H1 (cell line): Measurements from ENCODE around the gene S1PR3. TPM values are rescaled to one million over a fixed set of nuclear protein-coding genes. Genes with fewer than 3 reads are reported as not detected.

Experiments used
- CTCF ChIA-PET: fragments of 300-600 bp; sonication (Branson Sonifier 250); formaldehyde crosslinking; loops from one replicate; lab custom pipeline; 2021; ENCODE audit not compliant: partially characterized antibody; lab: Charles Lee
- POLR2A ChIA-PET: fragments of 300-600 bp; sonication (Branson Sonifier 250); formaldehyde crosslinking; loops from one replicate; lab custom pipeline; 2021; ENCODE audit warnings: inconsistent platforms; ENCODE audit not compliant: partially characterized antibody; lab: Charles Lee
- DNase-seq, 2 experiments: peaks; one replicate each; pipeline versions ENCODE4 v3.0.0 to v3.0.0-alpha.2; 2010 to 2022; ENCODE audit warnings: low spot score in 2 of 2, low read depth in 1 of 2, mixed read lengths in 1 of 2
- FAIRE-seq: peaks from 2 replicates; lab custom pipeline; 2011; peaks lifted over from hg19 to GRCh38; lab: Jason Lieb, UNC
- H2AFZ ChIP-seq: 2 replicates; pipeline ENCODE4 v1.8.1; 2012; ENCODE audit warnings: low read length, inconsistent platforms
- H2AK5ac ChIP-seq: 2 replicates; pipeline ENCODE4 v1.6.1; 2013; ENCODE audit warnings: low read depth, low read length
- H2BK120ac ChIP-seq: replicated peaks from 2 replicates; pipeline ENCODE3; 2013; ENCODE audit warnings: low read depth, low read length, inconsistent platforms
- H2BK12ac ChIP-seq: 2 replicates; pipeline ENCODE4 v1.6.1; 2013; ENCODE audit warnings: low read depth, low read length
- H2BK15ac ChIP-seq: 2 replicates; pipeline ENCODE4 v1.6.1; 2013; ENCODE audit warnings: low read length
- H2BK20ac ChIP-seq: 2 replicates; pipeline ENCODE4 v1.6.1; 2013; ENCODE audit warnings: low read length
- H2BK5ac ChIP-seq: 2 replicates; pipeline ENCODE4 v1.6.1; 2013; ENCODE audit warnings: low read depth, low read length
- H3K14ac ChIP-seq: 2 replicates; pipeline ENCODE4 v1.6.1; 2013; ENCODE audit warnings: inconsistent platforms; ENCODE audit not compliant: insufficient read length
- H3K18ac ChIP-seq: 2 replicates; pipeline ENCODE4 v1.6.1; 2013; ENCODE audit warnings: low read length; ENCODE audit errors: extremely low read depth
- H3K23ac ChIP-seq: 2 replicates; pipeline ENCODE4 v1.6.1; 2013; ENCODE audit warnings: inconsistent platforms; ENCODE audit not compliant: insufficient read length
- H3K23me2 ChIP-seq: 2 replicates; pipeline ENCODE4 v1.6.1; 2013; ENCODE audit warnings: low read depth, low read length
- H3K27ac ChIP-seq: 2 replicates; pipeline ENCODE4 v1.6.1; 2011; ENCODE audit warnings: low read depth, low read length, inconsistent platforms
- H3K27me3 ChIP-seq, 4 experiments: replicated peaks in 1 of 4; 1 replicate in 1 of 4; 2 replicates in 3 of 4; pipeline versions ENCODE4 v1.6.1 to v1.8.1; 2011 to 2013; ENCODE audit warnings: low read length in 3 of 4, mild to moderate bottlenecking in 3 of 4, inconsistent platforms in 2 of 4, mixed read lengths in 2 of 4, moderate library complexity in 1 of 4; ENCODE audit not compliant: control insufficient read depth in 3 of 4, insufficient read depth in 3 of 4; ENCODE audit errors: extremely low read depth in 1 of 4
- H3K36me3 ChIP-seq, 4 experiments: 2 replicates each; pipeline versions ENCODE4 v1.6.1 to v1.8.1; 2011 to 2013; ENCODE audit warnings: mild to moderate bottlenecking in 4 of 4, low read length in 3 of 4, moderate library complexity in 2 of 4, control low read depth in 1 of 4, inconsistent platforms in 1 of 4; ENCODE audit not compliant: insufficient read depth in 4 of 4, control insufficient read depth in 2 of 4
- H3K4ac ChIP-seq: replicated peaks from 2 replicates; pipeline ENCODE3; 2013; ENCODE audit warnings: low read length, low read depth, mixed read lengths, inconsistent platforms; ENCODE audit not compliant: insufficient read length
- H3K4me1 ChIP-seq, 4 experiments: replicated peaks in 1 of 4; 1 replicate in 1 of 4; 2 replicates in 3 of 4; pipeline versions ENCODE4 v1.6.1 to v1.8.1; 2011 to 2013; ENCODE audit warnings: low read length in 3 of 4, inconsistent platforms in 2 of 4, mixed read lengths in 1 of 4; ENCODE audit not compliant: insufficient read depth in 4 of 4, control insufficient read depth in 3 of 4
- H3K4me2 ChIP-seq, 2 experiments: 2 replicates each; pipeline versions ENCODE4 v1.6.1 to v1.8.1; 2011 to 2013; ENCODE audit warnings: low read depth in 2 of 2, low read length in 2 of 2, control low read depth in 1 of 2, inconsistent platforms in 1 of 2, mild to moderate bottlenecking in 1 of 2; ENCODE audit not compliant: insufficient read depth in 1 of 2
- H3K4me3 ChIP-seq, 4 experiments: fragments of 200-600, 300-600 bp in 1 of 4; sonication (generic), shearing (Covaris generic), sonication (Bioruptor Twin) in 1 of 4; 2 replicates each; pipeline versions ENCODE4 v1.5.1 to v1.8.1; 2011 to 2016; ENCODE audit warnings: low read length in 4 of 4, low read depth in 3 of 4, control low read depth in 2 of 4, inconsistent platforms in 2 of 4, mild to moderate bottlenecking in 2 of 4, mixed read lengths in 1 of 4, moderate library complexity in 1 of 4; ENCODE audit not compliant: insufficient read depth in 2 of 4; ENCODE audit errors: extremely low read depth in 1 of 4
- H3K56ac ChIP-seq: replicated peaks from 2 replicates; pipeline ENCODE3; 2013; ENCODE audit warnings: low read depth, mild to moderate bottlenecking, mixed read lengths, low read length, inconsistent platforms; ENCODE audit not compliant: insufficient read length
- H3K79me1 ChIP-seq: 2 replicates; pipeline ENCODE4 v1.6.1; 2013; ENCODE audit warnings: low read depth, low read length, control low read depth
- H3K79me2 ChIP-seq, 2 experiments: 2 replicates each; pipeline versions ENCODE4 v1.6.1 to v1.8.1; 2012 to 2013; ENCODE audit warnings: low read length in 2 of 2, mild to moderate bottlenecking in 2 of 2, inconsistent platforms in 1 of 2; ENCODE audit not compliant: insufficient read depth in 2 of 2, control insufficient read depth in 1 of 2
- H3K9ac ChIP-seq, 4 experiments: replicated peaks in 1 of 4; 1 replicate in 1 of 4; 2 replicates in 3 of 4; pipeline versions ENCODE4 v1.6.1 to v1.8.1; 2011 to 2013; ENCODE audit warnings: low read depth in 3 of 4, low read length in 3 of 4, control low read depth in 2 of 4, mild to moderate bottlenecking in 2 of 4, moderate library complexity in 2 of 4, inconsistent platforms in 1 of 4; ENCODE audit errors: extremely low read depth in 1 of 4
- H3K9me3 ChIP-seq, 2 experiments: 2 replicates each; pipeline versions ENCODE4 v1.6.1 to v1.8.1; 2012 to 2013; ENCODE audit warnings: mild to moderate bottlenecking in 2 of 2, moderate library complexity in 2 of 2, control low read depth in 1 of 2, inconsistent platforms in 1 of 2, low read depth in 1 of 2, low read length in 1 of 2, mixed read lengths in 1 of 2; ENCODE audit not compliant: insufficient read depth in 2 of 2
- H4K20me1 ChIP-seq, 2 experiments: replicated peaks in 1 of 2; 2 replicates each; pipeline versions ENCODE3 to v1.8.1; 2011 to 2013; ENCODE audit warnings: inconsistent platforms in 2 of 2, low read length in 2 of 2, mild to moderate bottlenecking in 1 of 2; ENCODE audit not compliant: insufficient read depth in 2 of 2, control insufficient read depth in 1 of 2
- H4K5ac ChIP-seq: 2 replicates; pipeline ENCODE4 v1.6.1; 2013; ENCODE audit warnings: low read length, low read depth, mixed read lengths, inconsistent platforms; ENCODE audit not compliant: insufficient read length
- H4K8ac ChIP-seq: 2 replicates; pipeline ENCODE4 v1.8.0; 2013; ENCODE audit warnings: mild to moderate bottlenecking, moderate library complexity, low read length, inconsistent platforms; ENCODE audit not compliant: insufficient read depth; ENCODE audit errors: extremely low read depth
- H4K91ac ChIP-seq: replicated peaks from 2 replicates; pipeline ENCODE3; 2013; ENCODE audit warnings: low read length, mixed read lengths, inconsistent platforms; ENCODE audit not compliant: insufficient read length
- BACH1 ChIP-seq: IDR thresholded peaks from 2 replicates; pipeline ENCODE4 v1.6.1; 2012; ENCODE audit warnings: low read length, improper control_type of control experiment
- CBX8 ChIP-seq: fragments of 300-800, 300-1000 bp; sonication (generic); IDR thresholded peaks from 2 replicates; pipeline ENCODE4 v1.7.1; 2016; ENCODE audit warnings: low read depth, low read length, borderline replicate concordance
- CHD1 ChIP-seq: IDR thresholded peaks from 2 replicates; pipeline ENCODE4 v1.6.1; 2012; ENCODE audit warnings: low read depth, low read length, improper control_type of control experiment
- POU5F1 ChIP-seq: IDR thresholded peaks from 2 replicates; pipeline ENCODE4 v1.6.1; 2011; ENCODE audit warnings: low read depth, mild to moderate bottlenecking, low read length, moderate library complexity
- SIX5 ChIP-seq: IDR thresholded peaks from 2 replicates; pipeline ENCODE4 v1.6.1; 2011; ENCODE audit warnings: mild to moderate bottlenecking, low read depth, low read length
- TCF12 ChIP-seq: IDR thresholded peaks from 2 replicates; pipeline ENCODE4 v1.6.1; 2011; ENCODE audit warnings: low read depth, mild to moderate bottlenecking, low read length
- USF2 ChIP-seq: IDR thresholded peaks from 2 replicates; pipeline ENCODE4 v1.6.1; 2011; ENCODE audit warnings: low read length, improper control_type of control experiment
- ZNF274 ChIP-seq: IDR thresholded peaks from 2 replicates; pipeline ENCODE4 v1.7.0; 2012; ENCODE audit warnings: low read length, borderline replicate concordance; ENCODE audit errors: extremely low read depth
- WGBS, 2 experiments: shearing (Covaris generic) in 1 of 2; methylation state at CpG; one replicate each; pipeline versions ENCODE4 v1.1.6 to v1.1.7; 2013 to 2015; ENCODE audit warnings: low lambda C conversion rate in 2 of 2, mixed read lengths in 2 of 2, inconsistent platforms in 1 of 2, low coverage in 1 of 2, missing lambda C conversion rate in 1 of 2; ENCODE audit not compliant: insufficient replicate concordance in 2 of 2, insufficient coverage in 1 of 2, insufficient read length in 1 of 2; ENCODE audit errors: extremely low coverage in 1 of 2, missing lambda C conversion rate in 1 of 2; 5-methylcytosine and 5-hydroxymethylcytosine counted together
- polyA plus RNA-seq, 7 experiments: library from polyadenylated mRNA; depleted of rRNA in 3 of 7; stranded (reverse) in 5 of 7; unstranded in 2 of 7; fragments of >200 nt in 5 of 7; fragments of 200-250 nt in 2 of 7; gene quantifications; 1 replicate in 5 of 7; 2 replicates in 1 of 7; 4 replicates in 1 of 7; pipeline versions ENCODE4 v1.2.1 to v1.2.3, GENCODE V29; 2011 to 2013; ENCODE audit warnings: missing spikeins in 2 of 7, mixed read lengths in 2 of 7
- total RNA-seq: library from RNA; stranded (reverse); fragmentation: NEBNext Ultra II Directional; extraction: Animal tissue kit (Norgen Biotek cat#: 25700); gene quantifications from 2 replicates; pipeline ENCODE4 v1.2.1, GENCODE V29; 2021
- TF ChIP-seq, protein P1 (sequence below): IDR thresholded peaks from 2 replicates; pipeline ENCODE4 v1.6.1; 2011; ENCODE audit warnings: low read depth, mild to moderate bottlenecking, low read length; ENCODE audit not compliant: insufficient read depth
- TF ChIP-seq, protein P2 (sequence below): IDR thresholded peaks from 2 replicates; pipeline ENCODE4 v1.6.1; 2012; ENCODE audit warnings: inconsistent platforms

S1PR3 gene
- total and polyA plus RNA-seq, 2 of the 8 experiments (the other 6 are each of a cell fraction or from before 2014, with no cell fraction given) = 3.7 to 6.4 TPM

- no peak overlapping the region; the same call in 1 of the 2 replicates for H4K8ac ChIP-seq
These were observed 33.5 kb downstream of the S1PR3 start for GRCh38 chr9:89024727-89025126.

More at GRCh38 chr9:89024727-89025126, 33.5 kb downstream of the S1PR3 start:
- H4K5ac ChIP-seq = no peak overlapping the region
- no peak overlapping the region for H3K4me3 ChIP-seq
- DNase-seq (no peak), FAIRE-seq (no peak)
- no peak overlapping the region for H2BK15ac ChIP-seq
- no peak overlapping the region for H3K14ac ChIP-seq
- no peak overlapping the region for H2BK12ac ChIP-seq
- H3K23ac ChIP-seq = no peak overlapping the region
- no peak overlapping the region for H3K9ac ChIP-seq
- no peak overlapping the region for H2BK20ac ChIP-seq
- no peak overlapping the region for H3K56ac ChIP-seq
- H3K79me2 ChIP-seq = no peaks in the 10 kb centered on the region
- H3K4me1 ChIP-seq = peaks cover 0 to 7% (median 1%) of the 10 kb centered on the region in 4 experiments; a peak in 3 of 7 replicates
- no peak overlapping the region for H4K91ac ChIP-seq
- no peak overlapping the region for H3K27ac ChIP-seq
- no peak overlapping the region for H2BK5ac ChIP-seq
- H2BK120ac ChIP-seq = no peak overlapping the region
- no peak overlapping the region for H2AK5ac ChIP-seq
- H3K27me3 ChIP-seq = no peaks in the 10 kb centered on the region
- no peaks in the 10 kb centered on the region for H3K23me2 ChIP-seq
- no peak for TF ChIP-seq POU5F1
- TF ChIP-seq TCF12 = no peak
- TF ChIP-seq, protein P1, sequence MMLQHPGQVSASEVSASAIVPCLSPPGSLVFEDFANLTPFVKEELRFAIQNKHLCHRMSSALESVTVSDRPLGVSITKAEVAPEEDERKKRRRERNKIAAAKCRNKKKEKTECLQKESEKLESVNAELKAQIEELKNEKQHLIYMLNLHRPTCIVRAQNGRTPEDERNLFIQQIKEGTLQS = no peak
- no peak for TF ChIP-seq SIX5
- no peak for TF ChIP-seq BACH1
- TF ChIP-seq, protein P2, sequence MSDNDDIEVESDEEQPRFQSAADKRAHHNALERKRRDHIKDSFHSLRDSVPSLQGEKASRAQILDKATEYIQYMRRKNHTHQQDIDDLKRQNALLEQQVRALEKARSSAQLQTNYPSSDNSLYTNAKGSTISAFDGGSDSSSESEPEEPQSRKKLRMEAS = no peak
- TF ChIP-seq ZNF274 = no peak
- TF ChIP-seq USF2 = no peak
- no peak for TF ChIP-seq CHD1
- no peak for TF ChIP-seq CBX8
- ChIA-PET POLR2A (no interaction called here), CTCF (interaction anchor here (0.8 kb wide), 1 partner anchor 9 kb away, joined by 3 read pairs; no protein-coding TSS in a partner anchor)
- 94% methylated on average over 4 of the region's 4 CpGs; no CpG with 5 or more reads in 1 of the 2 experiments for WGBS, 2 experiments
- H3K18ac ChIP-seq = no peak overlapping the region
- no peaks in the 10 kb centered on the region for H3K36me3 ChIP-seq
- no peak overlapping the region for H3K4me2 ChIP-seq
- no peaks in the 10 kb centered on the region for H3K79me1 ChIP-seq
- H3K4ac ChIP-seq = no peak overlapping the region
- no peaks in the 10 kb centered on the region for H3K9me3 ChIP-seq
- H2AFZ ChIP-seq = no peak overlapping the region
- no peaks in the 10 kb centered on the region for H4K20me1 ChIP-seq
